RWPE1 (cell line): ENCODE measurements around the gene KIAA0586.
"Not testable (repeated sequence)": the region's sequence is repeated elsewhere in the genome, so short reads cannot be mapped to it uniquely, and the experiment has no call there.

Experiments used
- CTCF ChIA-PET: fragments of 350-600 bp; sonication (Branson Sonifier 250); formaldehyde crosslinking; extraction: SDS; loops from one replicate; lab custom pipeline; 2021; lab: Yijun Ruan, JAX
- POLR2A ChIA-PET: fragments of 400-600 bp; formaldehyde crosslinking; extraction: SDS; loops from one replicate; lab custom pipeline; 2020; ENCODE audit warnings: antibody characterized with exemption; ENCODE audit not compliant: low non-redundant PET; lab: Yijun Ruan, JAX
- DNase-seq: peaks from one replicate; pipeline ENCODE4 v3.0.0; 2012; ENCODE audit warnings: low spot score
- H3K27ac ChIP-seq: fragments of 450-650 bp; 2 replicates; pipeline ENCODE4 v1.5.1; 2017
- CTCF ChIP-seq: fragments of 450-650 bp; conservative IDR thresholded peaks from 2 replicates; pipeline ENCODE4 v1.5.1; 2017; ENCODE audit warnings: low read depth, mild to moderate bottlenecking

The KIAA0586 gene

GRCh38 chr14:58587271-58587670 lies 159.8 kb downstream of the KIAA0586 start:
- no peak for DNase-seq
- ChIA-PET POLR2A (no interaction called here), CTCF (no interaction called here)
- H3K27ac ChIP-seq, result no peak overlapping the region
- no peak for TF ChIP-seq CTCF

- CTCF ChIA-PET, H3K27ac ChIP-seq: not testable (repeated sequence)
These were observed 160.8 kb downstream of the KIAA0586 start for GRCh38 chr14:58588321-58588720.

DNA sequence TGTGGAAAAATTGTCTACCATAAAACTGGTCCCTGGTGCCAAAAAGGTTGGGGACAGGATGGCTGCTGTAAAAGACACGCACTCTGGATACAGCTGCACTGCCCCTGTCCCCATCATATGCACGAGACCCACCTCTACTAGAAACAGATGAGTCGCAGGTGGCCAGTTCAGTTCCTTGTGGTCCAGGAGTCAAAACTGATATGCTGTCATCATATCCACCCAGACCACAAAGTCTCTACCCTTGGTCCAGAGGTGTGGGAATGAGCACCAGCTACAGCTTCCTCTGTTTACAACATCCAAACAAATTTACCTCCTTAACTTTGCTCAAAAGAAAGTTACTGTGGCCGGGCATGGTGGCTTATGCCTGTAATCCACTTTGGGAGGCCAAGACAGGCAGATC lies 166.5 kb downstream of the KIAA0586 start:
- no peak for TF ChIP-seq CTCF
- no peak for DNase-seq
- ChIA-PET CTCF (no interaction called here), POLR2A (no interaction called here)
- H3K27ac ChIP-seq, result no peak overlapping the region

More at GRCh38 chr14:58588321-58588720, 160.8 kb downstream of the KIAA0586 start:
- DNase-seq, POLR2A ChIA-PET: not testable (repeated sequence)

GRCh38 chr14:58597041-58597440 lies 169.5 kb downstream of the KIAA0586 start:
- POLR2A ChIA-PET, result interaction anchor here (0.6 kb wide), 1 partner anchor 61 kb away, joined by 4 read pairs; no protein-coding TSS in a partner anchor
- DNase-seq, result no peak
- no peak for TF ChIP-seq CTCF
- no peak overlapping the region for H3K27ac ChIP-seq
- CTCF ChIA-PET, result no interaction called here

DNA sequence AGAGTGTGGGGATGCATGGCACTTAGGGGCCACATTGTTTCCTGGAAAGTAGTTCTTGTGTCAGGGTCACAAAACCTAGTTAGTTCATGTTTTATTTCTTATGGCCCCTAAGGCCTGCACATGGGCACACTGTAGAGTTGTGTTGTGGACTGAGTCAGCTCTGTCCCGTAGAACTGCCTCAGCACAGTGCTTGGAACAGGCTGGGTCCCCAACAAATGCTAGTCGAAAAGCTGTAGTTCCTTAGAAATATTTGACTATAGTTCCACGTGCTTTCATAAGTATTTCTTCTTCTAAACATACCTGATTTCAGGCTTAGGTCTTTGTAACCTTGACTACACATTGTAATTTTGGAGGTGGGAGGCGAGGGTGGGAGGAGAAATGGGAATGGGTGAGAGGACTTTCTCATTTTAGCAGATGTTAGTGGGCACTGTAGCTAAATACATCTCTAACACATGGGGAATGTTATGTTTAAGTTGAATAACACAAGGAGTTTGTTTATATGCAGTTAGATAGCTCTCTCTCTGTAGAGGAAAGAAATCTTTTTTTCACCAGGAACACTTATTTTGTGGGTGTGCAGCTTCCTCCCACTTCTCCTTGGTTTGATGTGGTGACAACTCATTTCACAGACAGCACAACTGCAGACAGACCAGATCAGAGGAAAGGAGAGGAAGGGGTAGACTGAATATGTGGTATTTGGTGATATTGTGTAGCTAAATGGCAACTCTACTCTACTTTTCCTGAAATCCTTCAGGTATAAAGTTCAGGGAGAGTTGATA lies 170.7 kb downstream of the KIAA0586 start:
- no peak overlapping the region for H3K27ac ChIP-seq
- DNase-seq, result no peak
- TF ChIP-seq CTCF, result no peak
- POLR2A ChIA-PET, result no interaction called here
- CTCF ChIA-PET, result no interaction called here

GRCh38 chr14:58598804-58599525 lies 171.4 kb downstream of the KIAA0586 start:
- H3K27ac ChIP-seq, result no peak overlapping the region
- CTCF ChIA-PET, result no interaction called here
- no peak for TF ChIP-seq CTCF
- no peak for DNase-seq
- POLR2A ChIA-PET, result no interaction called here

DNA sequence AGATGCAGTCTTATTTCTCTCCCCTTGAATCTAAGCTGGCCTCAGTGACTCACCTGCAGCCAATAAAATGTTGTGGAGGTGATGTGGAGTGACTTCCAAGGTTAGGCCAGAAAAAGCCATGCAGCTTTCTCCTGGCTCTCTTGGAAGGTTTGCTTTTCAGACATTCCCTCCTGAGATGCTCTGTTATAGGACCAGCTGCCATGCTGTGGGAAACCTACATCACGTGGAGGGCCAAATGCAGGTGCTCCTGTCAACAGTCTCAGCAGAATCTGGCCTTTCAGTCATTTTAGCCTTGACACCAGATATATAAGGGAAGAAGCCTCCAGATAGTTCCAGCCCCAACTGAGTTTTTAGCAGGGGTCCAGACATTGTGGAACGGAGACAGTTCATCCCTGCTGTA lies 172.2 kb downstream of the KIAA0586 start:
- CTCF ChIA-PET, result no interaction called here
- DNase-seq, result no peak
- TF ChIP-seq CTCF, result no peak
- no peak overlapping the region for H3K27ac ChIP-seq
- POLR2A ChIA-PET, result no interaction called here
